Activated T-helper 2 cell treated with anti-CD3 and anti-CD28 coated beads, Interferon-gamma antibody, Interleukin-2, Interleukin-4, amounts not matched to agents 10 μg/mL and 5 μg/mL and 100 μg/mL, durations not matched to agents 14 hours and 24 hours and 36 hours (primary cell): ENCODE data around the gene ROBO4. TPM values are rescaled to one million over a fixed set of nuclear protein-coding genes. Genes with fewer than 3 reads are reported as not detected.

Experiments
- DNase-seq: peaks from one replicate; pipeline ENCODE4 v3.0.0; 2021; ENCODE audit warnings: low spot score
- H3K27ac Mint-ChIP-seq: one replicate; pipeline ENCODE4 v1.8.0; 2021; ENCODE audit warnings: mixed read lengths
- H3K27me3 Mint-ChIP-seq: one replicate; pipeline ENCODE4 v1.8.0; 2021; ENCODE audit warnings: low read depth, mixed read lengths
- H3K36me3 Mint-ChIP-seq: one replicate; pipeline ENCODE4 v1.8.0; 2021; ENCODE audit warnings: low read depth, mixed read lengths
- H3K4me1 Mint-ChIP-seq: one replicate; pipeline ENCODE4 v1.8.0; 2021; ENCODE audit warnings: low read depth, mixed read lengths
- H3K4me3 Mint-ChIP-seq: one replicate; pipeline ENCODE4 v1.8.0; 2021; ENCODE audit warnings: low read depth, mild to moderate bottlenecking, moderate library complexity, mixed read lengths
- H3K9me3 Mint-ChIP-seq: one replicate; pipeline ENCODE4 v1.8.0; 2021; ENCODE audit warnings: mixed read lengths
- intact Hi-C: fragments of 100-400 bp; cut with micrococcal nuclease; formaldehyde crosslinking; loops from one replicate; pipeline ENCODE4 v1.15.1; 2023
- total RNA-seq: library from RNA; stranded (reverse); gene quantifications from 2 replicates; pipeline ENCODE4 v1.2.3, GENCODE V29; 2022

ROBO4 gene
- total RNA-seq, 1 donor from 2014 or later, result not detected

GRCh38 chr11:124902616-124903015 is 5.0 kb upstream of the ROBO4 start:
- H3K27me3 Mint-ChIP-seq, result peaks cover 33% of the 10 kb centered on the region
- no peak for DNase-seq
- H3K4me1 Mint-ChIP-seq, result no peaks in the 10 kb centered on the region
- H3K4me3 Mint-ChIP-seq, result no peak overlapping the region
- no peaks in the 10 kb centered on the region for H3K36me3 Mint-ChIP-seq
- intact Hi-C loops, result no loop called here
- no peak overlapping the region for H3K27ac Mint-ChIP-seq
- no peaks in the 10 kb centered on the region for H3K9me3 Mint-ChIP-seq

- intact Hi-C loops, result no loop called here
- peaks cover 33% of the 10 kb centered on the region for H3K27me3 Mint-ChIP-seq
- no peaks in the 10 kb centered on the region for H3K36me3 Mint-ChIP-seq
- DNase-seq, result no peak
- no peaks in the 10 kb centered on the region for H3K4me1 Mint-ChIP-seq
- H3K27ac Mint-ChIP-seq, result no peak overlapping the region
- no peak overlapping the region for H3K4me3 Mint-ChIP-seq
- H3K9me3 Mint-ChIP-seq, result no peaks in the 10 kb centered on the region
These were observed 2.8 kb upstream of the ROBO4 start for GRCh38 chr11:124900464-124900863.

GRCh38 chr11:124899383-124900145 is 1.9 kb upstream of the ROBO4 start:
- DNase-seq, result no peak
- Mint-ChIP-seq H3K27ac (no peak overlapping the region), H3K9me3 (no peaks in the 10 kb centered on the region), H3K4me1 (no peaks in the 10 kb centered on the region), H3K36me3 (no peaks in the 10 kb centered on the region), H3K4me3 (no peak overlapping the region), H3K27me3 (peaks cover 30% of the 10 kb centered on the region)
- intact Hi-C loops, result no loop called here

- no peaks in the 10 kb centered on the region for H3K4me1 Mint-ChIP-seq
- DNase-seq, result no peak
- intact Hi-C loops, result no loop called here
- no peak overlapping the region for H3K27ac Mint-ChIP-seq
- no peaks in the 10 kb centered on the region for H3K36me3 Mint-ChIP-seq
- H3K9me3 Mint-ChIP-seq, result no peaks in the 10 kb centered on the region
- peaks cover 25% of the 10 kb centered on the region for H3K27me3 Mint-ChIP-seq
- H3K4me3 Mint-ChIP-seq, result no peak overlapping the region
These were observed 1.0 kb upstream of the ROBO4 start for GRCh38 chr11:124898711-124899110.

GRCh38 chr11:124898263-124898680 is 607 bp upstream of the ROBO4 start:
- H3K4me1 Mint-ChIP-seq, result no peaks in the 10 kb centered on the region
- no peaks in the 10 kb centered on the region for H3K36me3 Mint-ChIP-seq
- no peak overlapping the region for H3K27ac Mint-ChIP-seq

DNA sequence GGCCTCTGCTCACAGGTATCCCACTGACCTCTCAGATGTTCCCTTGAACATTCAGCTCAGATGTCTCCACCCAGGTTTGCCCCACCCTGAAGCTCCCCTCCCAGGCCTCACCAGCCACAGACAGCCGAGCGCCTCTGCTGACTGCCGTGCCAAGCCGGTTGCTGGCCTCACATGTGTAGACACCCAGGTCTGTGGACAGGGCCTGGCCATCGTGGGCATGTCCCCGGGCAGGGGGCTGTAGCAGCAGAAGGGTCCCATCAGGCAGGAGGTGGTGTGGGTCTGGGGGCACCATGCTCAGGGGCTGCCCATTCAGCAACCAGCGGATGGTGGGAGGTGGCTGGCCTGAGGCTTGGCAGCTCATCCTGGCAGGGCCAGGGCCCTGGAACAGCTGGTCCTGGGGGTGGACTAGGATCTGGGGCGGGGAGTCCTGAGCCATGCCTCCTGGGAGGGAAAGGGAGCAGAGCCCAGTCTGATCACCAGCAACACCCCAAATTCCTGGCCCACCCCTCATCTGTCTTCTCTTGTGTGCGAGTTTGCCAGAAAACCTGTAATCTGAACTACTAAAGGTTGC is 759 bp downstream of the ROBO4 start:
- no peaks in the 10 kb centered on the region for H3K36me3 Mint-ChIP-seq
- H3K9me3 Mint-ChIP-seq, result no peaks in the 10 kb centered on the region
- no peaks in the 10 kb centered on the region for H3K4me1 Mint-ChIP-seq
- DNase-seq, result no peak
- intact Hi-C loops, result no loop called here
- no peak overlapping the region for H3K27ac Mint-ChIP-seq
- peaks cover 21% of the 10 kb centered on the region for H3K27me3 Mint-ChIP-seq
- no peak overlapping the region for H3K4me3 Mint-ChIP-seq

More at GRCh38 chr11:124898263-124898680, 607 bp upstream of the ROBO4 start:
- H3K9me3 Mint-ChIP-seq, result no peaks in the 10 kb centered on the region
- peaks cover 22% of the 10 kb centered on the region for H3K27me3 Mint-ChIP-seq
- intact Hi-C loops, result no loop called here
- H3K4me3 Mint-ChIP-seq, result no peak overlapping the region
- DNase-seq, result no peak

DNA sequence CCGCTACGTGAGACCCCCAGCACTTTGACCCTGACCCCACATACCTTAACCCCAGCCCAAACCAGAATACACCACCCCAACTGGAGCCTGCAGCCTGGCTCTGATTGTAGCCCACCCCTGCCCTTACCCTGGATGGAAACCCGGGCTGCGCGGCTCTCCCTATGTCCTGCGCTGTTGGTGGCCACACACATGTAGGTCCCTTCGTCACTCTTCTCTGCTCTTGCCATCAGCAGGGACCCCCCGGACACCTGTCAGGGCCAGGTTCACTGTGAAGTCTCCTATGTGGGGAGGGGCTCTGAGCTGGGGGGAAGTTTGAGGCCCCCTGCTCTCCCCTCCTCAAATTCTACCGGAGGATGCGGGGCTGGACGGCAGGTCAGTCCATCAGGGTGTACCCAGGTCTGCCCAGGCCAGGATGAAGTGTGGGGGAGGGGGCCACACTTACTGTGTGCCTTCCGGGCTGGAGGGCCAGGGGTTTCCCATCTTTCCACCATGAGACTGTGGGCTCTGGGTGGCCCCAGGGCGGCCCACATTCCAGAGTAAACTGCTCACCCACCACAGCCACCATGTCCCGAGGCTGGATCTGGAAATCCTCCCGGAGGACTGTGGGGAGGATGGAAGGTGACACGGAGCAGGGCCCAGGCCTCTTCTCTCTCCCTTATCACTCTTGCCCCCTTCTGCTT is 1.5 kb downstream of the ROBO4 start:
- Mint-ChIP-seq H3K36me3 (no peaks in the 10 kb centered on the region), H3K9me3 (no peaks in the 10 kb centered on the region), H3K4me1 (no peaks in the 10 kb centered on the region), H3K27me3 (peaks cover 14% of the 10 kb centered on the region), H3K4me3 (no peak overlapping the region), H3K27ac (no peak overlapping the region)
- intact Hi-C loops, result no loop called here
- no peak for DNase-seq

- no peaks in the 10 kb centered on the region for H3K9me3 Mint-ChIP-seq
- intact Hi-C loops, result no loop called here
- peaks cover 14% of the 10 kb centered on the region for H3K27me3 Mint-ChIP-seq
- H3K27ac Mint-ChIP-seq, result no peak overlapping the region
- H3K4me3 Mint-ChIP-seq, result no peak overlapping the region
- H3K36me3 Mint-ChIP-seq, result no peaks in the 10 kb centered on the region
- DNase-seq, result no peak
- H3K4me1 Mint-ChIP-seq, result no peaks in the 10 kb centered on the region
These were observed 2.1 kb downstream of the ROBO4 start for GRCh38 chr11:124895471-124895971.

DNA sequence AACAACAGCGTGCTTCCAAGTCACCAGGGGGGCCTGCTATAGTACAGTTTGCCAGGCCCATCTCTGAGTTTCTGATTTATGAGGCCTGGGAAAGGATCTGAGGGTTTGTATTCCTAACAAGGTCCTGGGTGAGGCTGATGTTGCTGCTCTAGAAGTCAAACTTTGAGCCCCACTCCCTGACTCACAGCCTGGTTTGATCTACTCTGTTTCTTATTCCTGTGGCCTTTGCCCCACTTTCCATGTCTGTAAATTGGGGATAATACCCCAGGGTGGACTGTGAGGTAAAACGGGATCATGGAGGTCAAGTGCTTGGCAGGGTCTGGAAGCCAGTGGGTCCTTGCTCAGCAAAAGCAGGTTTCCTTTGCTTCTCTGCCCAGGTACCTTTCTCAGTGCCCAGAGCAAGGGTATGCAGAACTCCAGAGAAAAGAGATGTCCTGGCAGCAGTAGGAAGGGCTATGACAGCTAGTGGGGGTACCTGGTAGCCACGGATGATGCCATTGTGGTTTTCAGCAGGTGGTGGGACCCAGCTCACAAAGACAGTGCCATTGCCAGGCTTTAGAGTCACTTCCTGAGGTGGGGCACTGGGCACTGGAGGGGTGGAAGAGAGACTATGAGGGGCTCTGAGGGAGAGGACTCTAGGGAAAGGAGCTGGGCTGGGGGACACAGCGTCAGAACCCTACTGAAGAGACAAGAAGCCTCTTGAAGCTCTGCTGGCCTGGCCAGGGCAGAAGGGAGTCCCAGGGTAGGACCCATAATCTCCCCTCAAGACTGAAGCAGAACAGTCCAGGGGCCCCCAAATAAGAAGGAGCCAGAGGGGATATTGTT is 2.8 kb downstream of the ROBO4 start:
- Mint-ChIP-seq H3K4me1 (no peaks in the 10 kb centered on the region), H3K9me3 (no peaks in the 10 kb centered on the region), H3K36me3 (no peaks in the 10 kb centered on the region), H3K27ac (no peak overlapping the region), H3K27me3 (peaks cover 13% of the 10 kb centered on the region), H3K4me3 (no peak overlapping the region)
- DNase-seq, result no peak
- intact Hi-C loops, result no loop called here

GRCh38 chr11:124893781-124894401 is 3.8 kb downstream of the ROBO4 start:
- Mint-ChIP-seq H3K4me3 (no peak overlapping the region), H3K27ac (no peak overlapping the region), H3K36me3 (no peaks in the 10 kb centered on the region), H3K9me3 (no peaks in the 10 kb centered on the region), H3K4me1 (no peaks in the 10 kb centered on the region), H3K27me3 (peaks cover 10% of the 10 kb centered on the region)
- intact Hi-C loops, result no loop called here
- no peak for DNase-seq

- no peak for DNase-seq
- H3K9me3 Mint-ChIP-seq, result no peaks in the 10 kb centered on the region
- peaks cover 15% of the 10 kb centered on the region for H3K27me3 Mint-ChIP-seq
- H3K27ac Mint-ChIP-seq, result no peak overlapping the region
- intact Hi-C loops, result no loop called here
- no peaks in the 10 kb centered on the region for H3K36me3 Mint-ChIP-seq
- H3K4me1 Mint-ChIP-seq, result no peaks in the 10 kb centered on the region
- no peak overlapping the region for H3K4me3 Mint-ChIP-seq
These were observed 4.8 kb downstream of the ROBO4 start for GRCh38 chr11:124892750-124893454.

- intact Hi-C loops, result no loop called here
- Mint-ChIP-seq H3K9me3 (no peaks in the 10 kb centered on the region), H3K4me3 (no peak overlapping the region), H3K4me1 (no peaks in the 10 kb centered on the region), H3K36me3 (no peaks in the 10 kb centered on the region), H3K27me3 (peaks cover 15% of the 10 kb centered on the region), H3K27ac (no peak overlapping the region)
- no peak for DNase-seq
These were observed 5.5 kb downstream of the ROBO4 start for GRCh38 chr11:124892146-124892545.
